Endometrium (tissue), 2 donors: ENCODE measurements around the gene ZNF804B.
A peak's percentile ranks its signal among the peaks of the same experiment; 100 is the strongest.

ENCODE experiments used
- FAIRE-seq: peaks from 2 replicates; lab custom pipeline; 2012; peaks lifted over from hg19 to GRCh38; lab: Jason Lieb, UNC
- donor health status: control.
- donor health status: control.

Gene ZNF804B

GRCh38 chr7:88759230-88760135 is at the start of gene ZNF804B:
ZNF804B (plus strand) TSS chr7:88759700; CDS start chr7:88759977, 277 bp downstream.
- no peak for FAIRE-seq

- no peak for FAIRE-seq
Observed at GRCh38 chr7:88735920-88736319, 23.6 kb upstream of the ZNF804B start.

- FAIRE-seq = no peak
Observed at GRCh38 chr7:88737632-88738031, 21.9 kb upstream of the ZNF804B start.

- peak; percentile 85 for FAIRE-seq
Observed at GRCh38 chr7:88746126-88746525, 13.4 kb upstream of the ZNF804B start.

DNA sequence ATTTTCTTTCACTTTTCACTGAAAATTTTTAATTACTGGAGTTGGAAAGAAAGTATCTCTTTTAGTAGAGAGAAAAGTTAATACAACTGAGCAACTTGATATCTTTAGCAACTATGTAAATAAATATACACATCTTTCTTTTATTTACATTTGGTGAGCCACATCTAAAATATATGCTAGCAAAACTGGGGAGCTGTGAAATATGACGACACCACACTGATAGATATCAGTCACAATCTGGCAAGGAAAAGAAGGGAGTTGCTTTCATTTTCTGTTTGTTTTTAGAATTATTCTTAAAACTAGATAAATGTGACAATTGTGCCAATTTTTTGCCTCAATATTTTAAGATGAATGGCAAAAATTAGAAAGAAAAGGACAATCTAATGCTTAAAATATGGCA is 2.7 kb upstream of the ZNF804B start:
- no peak for FAIRE-seq

GRCh38 chr7:88757371-88757770 is 2.1 kb upstream of the ZNF804B start:
- no peak for FAIRE-seq

GRCh38 chr7:88758381-88759229 is 895 bp upstream of the ZNF804B start:
- FAIRE-seq = no peak

DNA sequence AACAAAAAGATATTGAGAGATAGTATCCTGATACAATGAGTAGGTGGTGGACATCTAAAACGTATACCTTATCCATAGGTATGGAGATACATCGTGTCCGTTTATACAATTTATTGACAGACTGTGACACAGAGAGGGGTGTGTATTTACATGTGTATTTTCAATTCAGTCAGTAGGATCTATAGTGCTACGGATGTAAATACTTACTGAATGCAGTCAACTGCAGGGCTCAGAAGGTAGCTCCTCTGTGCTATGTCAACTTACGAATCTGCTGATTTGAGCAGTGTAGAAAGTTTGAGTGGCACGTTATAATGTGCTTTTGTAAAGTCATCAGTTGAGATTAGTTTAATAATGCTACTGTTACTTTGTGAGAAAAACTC is 626 bp downstream of the ZNF804B start:
- FAIRE-seq = no peak

DNA sequence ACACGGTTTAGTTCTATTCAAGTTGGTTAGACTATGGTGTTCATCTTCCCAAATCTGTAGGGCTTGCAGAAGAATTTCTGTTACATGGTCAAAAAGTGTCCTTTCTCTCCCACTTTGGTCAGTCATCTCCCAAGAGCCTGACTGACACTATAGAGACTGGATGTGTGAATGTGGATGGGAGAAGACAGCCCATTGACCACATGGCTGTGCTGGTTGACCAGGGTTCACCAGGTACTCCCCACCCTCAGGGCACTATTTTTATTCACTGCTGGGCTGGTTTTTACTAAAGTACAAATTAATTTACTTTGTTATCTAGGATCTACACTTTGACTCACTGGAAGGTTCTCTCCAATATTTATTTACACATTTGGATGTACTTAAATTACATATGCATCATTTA is 2.3 kb downstream of the ZNF804B start:
- FAIRE-seq = no peak

DNA sequence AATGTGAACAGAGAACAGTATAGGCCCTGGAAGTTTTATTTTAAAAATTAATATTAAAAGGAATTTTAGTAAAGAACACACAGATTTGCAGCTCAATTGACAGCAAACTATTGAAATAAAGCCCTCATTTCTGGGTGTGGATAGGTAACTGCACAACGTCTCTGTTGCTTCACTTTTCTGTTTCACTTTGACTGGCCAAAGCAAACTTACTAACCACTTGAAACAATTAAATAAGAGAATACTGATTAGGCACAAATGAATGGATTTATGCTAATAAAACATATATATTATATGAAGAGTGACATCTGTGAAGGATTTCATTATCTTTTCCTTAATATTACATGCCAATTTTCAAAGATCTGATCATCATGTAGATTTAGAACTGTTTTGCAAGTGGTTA is 11.9 kb downstream of the ZNF804B start:
- no peak for FAIRE-seq

DNA sequence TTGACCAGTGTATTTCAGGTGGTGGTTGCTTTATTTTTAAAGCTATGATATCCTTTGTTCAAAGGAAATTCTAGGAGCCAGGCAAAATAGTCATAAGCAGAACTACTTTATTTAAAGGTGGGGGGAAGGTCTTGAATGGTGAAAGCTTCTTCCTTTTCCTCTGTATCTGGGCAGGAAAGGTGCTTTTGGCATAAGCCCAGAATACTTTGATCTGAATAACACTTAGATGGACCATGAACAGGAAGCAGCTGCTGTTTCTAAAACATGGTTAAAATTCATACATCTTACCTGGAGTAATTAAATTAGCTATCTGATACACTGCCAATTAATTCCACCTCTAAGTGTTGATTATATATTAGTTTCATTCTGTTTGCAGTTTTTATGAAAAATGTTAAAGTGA is 13.3 kb downstream of the ZNF804B start:
- FAIRE-seq = no peak

DNA sequence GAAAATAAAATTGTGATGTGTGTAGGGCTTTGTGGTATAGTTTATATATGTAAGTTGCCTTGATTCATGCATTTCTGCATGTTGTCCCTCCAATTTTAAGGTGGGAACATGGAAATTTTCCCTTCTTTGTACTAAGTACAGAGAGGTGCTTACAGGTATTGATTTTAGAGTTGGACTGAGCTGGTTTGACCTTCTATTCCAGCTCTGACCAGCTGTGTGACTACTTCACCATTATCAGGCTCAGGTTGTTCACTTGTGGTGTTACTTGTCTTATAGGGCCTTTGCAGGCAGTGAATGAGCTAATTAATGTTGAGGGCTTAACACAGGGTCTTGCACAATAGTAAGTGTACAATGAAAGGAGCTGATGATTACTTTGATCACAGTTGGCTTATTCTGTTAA is 16.3 kb downstream of the ZNF804B start:
- FAIRE-seq = no peak

- FAIRE-seq = no peak
Observed at GRCh38 chr7:88787777-88788176, 28.3 kb downstream of the ZNF804B start.

DNA sequence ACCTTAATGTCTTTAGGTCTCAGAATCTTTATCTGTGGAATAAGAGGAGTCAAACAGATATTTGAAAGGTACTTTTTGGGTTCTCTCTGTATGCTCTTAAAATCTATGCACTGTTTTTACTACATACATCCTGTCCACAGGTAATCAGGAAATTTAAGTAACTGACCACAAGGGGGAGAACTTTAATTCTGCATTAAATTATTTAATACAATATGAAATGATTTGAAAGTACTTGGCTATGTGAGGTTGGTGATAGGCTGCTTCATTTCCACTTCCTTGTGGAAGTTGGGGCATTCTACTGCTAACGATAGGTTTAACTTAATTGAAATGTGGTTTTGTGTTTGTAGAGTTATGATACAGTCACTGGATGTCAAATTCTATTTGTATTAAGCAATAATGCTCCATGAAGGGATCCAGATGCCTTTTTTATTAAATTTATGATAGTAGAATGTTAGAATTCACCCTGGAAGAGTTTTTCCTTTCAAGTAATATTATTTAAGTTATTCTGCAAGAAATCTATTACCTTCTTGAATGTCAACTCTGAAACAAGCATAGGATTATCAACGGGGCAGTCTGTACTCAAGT is 30.1 kb downstream of the ZNF804B start:
- peak; percentile 86 for FAIRE-seq

DNA sequence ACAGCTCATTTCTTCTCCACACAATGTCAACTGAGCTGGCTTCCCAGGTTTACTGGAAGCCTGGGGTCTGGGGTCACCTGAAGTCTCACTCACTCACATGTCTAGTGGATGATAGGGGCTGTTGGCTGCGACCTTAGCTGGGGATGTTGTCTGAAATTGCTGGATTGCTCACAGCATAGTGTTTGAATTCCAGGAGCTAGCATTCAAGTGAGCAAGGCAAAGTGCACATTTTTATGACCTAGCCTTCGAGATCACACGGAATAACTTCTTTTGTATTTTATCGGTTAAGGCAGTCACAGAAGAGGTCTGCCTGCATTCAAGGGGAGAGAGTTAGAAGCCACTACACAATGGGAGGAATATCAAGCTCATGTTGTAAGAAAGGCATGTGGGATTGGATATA is 32.4 kb downstream of the ZNF804B start:
- FAIRE-seq = no peak

- no peak for FAIRE-seq
Observed at GRCh38 chr7:88792361-88792760, 32.9 kb downstream of the ZNF804B start.

- FAIRE-seq = no peak
Observed at GRCh38 chr7:88795553-88795952, 36.1 kb downstream of the ZNF804B start, which contains the start of gene TEX47. TEX47 (minus strand) TSS chr7:88795737; CDS start chr7:88794942, 795 bp downstream.

- FAIRE-seq = no peak
Observed at GRCh38 chr7:88801046-88801445, 41.5 kb downstream of the ZNF804B start.

- FAIRE-seq = no peak
Observed at GRCh38 chr7:88806280-88807037, 47.0 kb downstream of the ZNF804B start.

DNA sequence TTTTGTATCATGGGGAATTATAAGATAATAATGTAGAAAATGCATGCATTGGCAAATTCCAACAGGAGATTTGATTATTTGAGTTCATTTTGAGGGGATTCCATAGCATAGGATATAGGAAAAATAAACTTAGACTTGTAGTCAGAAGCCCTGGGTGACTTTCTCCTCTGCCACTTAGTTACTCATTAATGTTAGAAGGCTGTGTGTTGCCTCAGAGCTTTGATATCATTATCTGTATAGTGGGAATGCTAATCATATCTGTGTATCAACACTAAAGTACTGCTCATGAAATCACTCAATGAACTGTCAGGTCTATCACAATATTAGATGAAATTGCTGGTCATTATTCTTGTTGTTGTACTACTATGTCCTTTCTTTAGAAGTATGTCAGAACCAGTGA is 59.1 kb downstream of the ZNF804B start:
- FAIRE-seq = no peak

DNA sequence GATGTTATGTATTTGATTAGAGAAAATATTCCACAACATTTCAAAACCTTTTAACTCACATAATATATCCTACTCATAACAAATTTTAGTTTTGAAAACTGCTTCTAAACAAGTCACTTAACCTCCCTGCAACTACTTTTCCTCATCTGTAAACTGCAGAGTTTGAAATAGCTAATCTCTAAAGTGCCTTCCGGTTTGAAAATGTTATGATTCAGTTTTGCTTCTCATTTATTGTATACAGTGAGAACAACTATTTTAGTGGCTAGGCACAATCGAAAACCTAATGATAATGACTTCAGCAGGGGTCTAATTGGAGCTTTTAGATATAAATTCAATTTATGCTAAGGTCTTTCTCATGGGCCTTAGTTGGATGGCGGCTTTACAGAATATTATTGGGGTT is 66.7 kb downstream of the ZNF804B start:
- no peak for FAIRE-seq

DNA sequence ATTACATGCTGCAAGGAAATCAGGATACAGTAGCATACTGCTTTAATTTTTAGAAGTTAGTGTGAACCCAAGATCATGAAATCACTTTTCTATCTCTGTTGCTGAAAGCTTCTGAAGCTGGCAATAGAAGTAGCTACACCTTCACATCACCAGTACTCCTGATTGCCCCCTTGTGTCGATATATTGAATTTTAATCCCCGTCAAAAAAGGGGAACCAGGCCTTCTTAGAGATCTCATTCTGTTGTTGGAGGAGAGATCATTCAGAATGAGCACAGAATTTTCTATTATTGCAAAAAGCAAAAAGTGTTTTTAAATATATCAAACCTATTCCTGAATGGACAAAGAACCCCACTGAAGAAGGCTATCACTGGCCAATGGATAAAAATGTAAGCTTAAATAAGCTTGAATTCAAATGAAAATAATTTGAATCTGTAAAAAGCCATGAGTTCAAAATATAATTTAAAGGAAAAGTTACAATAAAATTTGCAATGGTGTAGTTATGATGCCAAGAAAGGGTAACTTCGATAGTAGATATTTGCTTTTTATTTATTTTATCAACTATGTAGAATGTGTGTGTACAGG is 75.7 kb downstream of the ZNF804B start:
- FAIRE-seq = no peak
